GM21619 (cell line): ENCODE results near the gene ELK3.

Experiments
- ATAC-seq: cut with Tn5 transposase; IDR thresholded peaks from one replicate; pipeline ENCODE4 v1.9.1; 2021; ENCODE audit not compliant: unreplicated experiment

The ELK3 gene

GRCh38 chr12:96193725-96194575, at the start of gene ELK3:
TSS of gene ELK3 (plus strand) at chr12:96194375.
- ATAC-seq, result peak; percentile 56

GRCh38 chr12:96146747-96147146, 47.4 kb upstream of the ELK3 start:
- ATAC-seq, result no peak

DNA sequence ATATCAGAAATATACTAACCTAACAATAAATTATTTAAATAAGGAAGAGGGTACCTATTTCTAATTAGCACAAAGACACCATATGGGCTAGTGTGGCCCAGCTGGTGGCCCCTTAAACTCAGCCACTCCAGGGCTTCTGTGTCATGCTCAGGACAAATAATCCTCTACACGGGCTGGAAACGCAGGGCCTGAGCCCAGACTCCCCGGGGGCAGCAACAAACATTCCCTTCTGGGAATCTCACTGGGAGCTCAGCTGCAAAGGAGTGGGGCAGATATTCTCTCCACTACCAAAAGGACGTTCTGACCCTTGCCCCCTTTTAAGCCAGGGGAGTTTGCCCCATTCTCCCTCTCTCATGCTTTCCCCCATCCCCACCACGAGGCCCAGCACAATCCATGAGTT, 43.7 kb upstream of the ELK3 start:
- no peak for ATAC-seq

- ATAC-seq, result no peak
These were observed 42.0 kb upstream of the ELK3 start for GRCh38 chr12:96152164-96152563.

GRCh38 chr12:96153131-96153725, 40.9 kb upstream of the ELK3 start:
- no peak for ATAC-seq

DNA sequence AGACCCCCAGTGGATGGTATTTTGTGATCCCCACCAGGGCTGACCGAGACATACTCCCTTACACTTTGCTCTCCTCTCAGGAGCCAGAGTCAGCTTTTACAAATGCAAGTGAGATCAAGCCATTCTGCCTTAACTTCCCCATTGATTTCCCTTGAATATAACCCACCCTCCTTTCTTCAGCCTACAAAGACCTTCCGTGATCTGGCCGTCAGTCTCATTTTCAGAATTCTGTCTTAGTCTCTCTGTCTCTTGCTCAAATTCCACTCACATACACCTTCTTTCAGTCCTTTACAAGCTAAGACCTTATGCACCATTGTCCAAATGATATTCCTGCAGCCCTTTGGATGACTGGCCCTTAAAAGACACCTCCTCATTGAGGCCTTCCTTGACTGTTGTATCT, 39.0 kb upstream of the ELK3 start:
- ATAC-seq, result no peak

- ATAC-seq, result no peak
These were observed 38.4 kb upstream of the ELK3 start for GRCh38 chr12:96155781-96156180.

GRCh38 chr12:96156211-96156610, 38.0 kb upstream of the ELK3 start:
- no peak for ATAC-seq

DNA sequence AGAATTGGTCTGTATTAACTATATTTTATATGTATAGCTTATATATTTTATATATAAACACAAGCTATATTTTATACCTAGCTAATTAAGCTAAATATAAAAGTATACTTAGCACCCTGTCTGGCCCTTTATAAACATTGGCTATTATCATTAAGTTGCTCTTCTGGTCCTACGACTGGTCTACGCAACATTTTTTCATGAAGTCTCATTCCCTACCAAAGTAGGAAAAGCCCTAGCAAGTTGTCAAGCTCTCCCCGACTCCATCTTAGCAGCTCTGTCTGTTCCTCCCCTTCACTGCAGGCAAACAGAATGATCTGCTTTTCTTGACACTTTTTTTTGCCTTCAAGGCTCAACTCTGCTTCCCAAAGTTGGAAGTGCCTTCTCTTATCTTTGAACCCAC, 36.7 kb upstream of the ELK3 start:
- ATAC-seq, result no peak

GRCh38 chr12:96164951-96165811, 29.0 kb upstream of the ELK3 start:
- ATAC-seq, result no peak

DNA sequence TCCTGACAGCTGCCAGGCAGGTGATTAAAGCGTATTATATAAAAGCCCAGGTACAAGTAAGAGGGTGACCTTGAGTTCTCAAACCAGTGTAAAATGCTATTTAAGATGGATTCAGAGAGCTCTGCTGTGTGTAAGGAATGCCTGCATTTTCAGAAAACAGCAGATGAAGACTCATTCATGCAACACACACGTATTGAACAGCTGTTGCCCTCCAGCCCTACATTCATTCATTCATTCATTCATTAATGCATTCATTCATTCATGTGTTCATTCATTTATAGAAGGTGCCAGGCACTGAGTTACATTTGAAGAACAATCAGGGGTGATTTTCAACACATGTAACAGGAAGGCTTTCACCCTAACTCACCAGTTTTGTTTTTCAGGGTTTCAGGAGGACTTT, 27.4 kb upstream of the ELK3 start:
- ATAC-seq, result no peak

DNA sequence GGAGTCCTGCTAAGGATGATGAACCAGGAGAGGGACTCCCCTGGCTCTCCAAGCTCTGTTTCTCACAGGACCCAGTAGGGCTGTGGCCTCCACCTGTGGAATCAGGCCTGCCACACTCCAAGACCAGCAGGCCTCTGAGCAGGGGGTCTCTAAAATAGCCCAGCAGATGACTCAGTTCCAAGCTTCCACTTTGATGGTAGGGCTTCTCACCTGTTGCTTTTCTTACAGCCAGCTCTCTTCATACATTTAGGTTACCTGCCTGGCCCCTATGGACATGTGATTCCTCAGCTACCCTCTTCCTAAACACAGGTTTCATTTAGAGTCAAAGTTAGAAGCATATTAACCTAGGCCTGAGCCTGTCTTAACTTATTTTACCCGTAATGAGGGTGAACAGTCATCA, 26.7 kb upstream of the ELK3 start:
- ATAC-seq, result no peak

DNA sequence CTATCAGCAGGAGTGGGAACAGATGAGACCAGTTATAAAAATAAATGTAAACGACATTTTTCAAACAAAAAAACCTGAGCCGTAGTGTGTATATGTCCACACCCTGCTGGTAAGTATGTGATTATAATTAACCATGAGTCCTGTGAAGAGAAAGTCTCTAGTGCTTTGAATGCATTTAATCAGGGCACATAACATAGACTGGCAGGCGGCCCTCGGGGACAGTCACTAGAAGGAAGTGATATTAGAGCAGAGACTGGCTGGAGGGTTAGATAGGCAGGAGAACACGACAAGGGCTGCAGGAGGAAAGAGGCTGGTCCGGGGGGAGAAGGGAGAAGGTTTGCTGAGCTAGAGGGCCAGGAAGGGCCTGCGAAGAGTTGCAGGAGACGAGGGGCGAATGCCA, 23.8 kb upstream of the ELK3 start:
- no peak for ATAC-seq

DNA sequence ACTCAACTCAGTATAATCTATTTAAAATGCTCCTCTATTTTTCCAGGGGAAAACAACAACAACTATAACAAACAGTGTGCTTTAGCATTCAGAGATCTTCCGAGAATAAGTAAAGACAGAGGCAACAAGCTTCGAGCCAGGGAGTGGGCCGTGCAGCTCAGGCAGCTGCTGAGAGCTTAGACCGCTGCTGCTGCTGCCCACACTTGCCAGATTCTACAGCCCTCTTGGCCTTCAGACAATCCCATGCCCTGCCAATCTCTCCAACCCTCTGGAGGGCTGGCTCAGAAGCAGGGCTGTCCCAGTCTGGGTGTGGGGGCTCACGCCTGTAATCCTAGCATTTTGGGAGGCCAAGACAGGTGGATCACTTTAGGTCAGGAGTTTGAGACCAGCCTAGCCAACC, 23.4 kb upstream of the ELK3 start:
- no peak for ATAC-seq

- no peak for ATAC-seq
These were observed 22.3 kb upstream of the ELK3 start for GRCh38 chr12:96171905-96172304.

DNA sequence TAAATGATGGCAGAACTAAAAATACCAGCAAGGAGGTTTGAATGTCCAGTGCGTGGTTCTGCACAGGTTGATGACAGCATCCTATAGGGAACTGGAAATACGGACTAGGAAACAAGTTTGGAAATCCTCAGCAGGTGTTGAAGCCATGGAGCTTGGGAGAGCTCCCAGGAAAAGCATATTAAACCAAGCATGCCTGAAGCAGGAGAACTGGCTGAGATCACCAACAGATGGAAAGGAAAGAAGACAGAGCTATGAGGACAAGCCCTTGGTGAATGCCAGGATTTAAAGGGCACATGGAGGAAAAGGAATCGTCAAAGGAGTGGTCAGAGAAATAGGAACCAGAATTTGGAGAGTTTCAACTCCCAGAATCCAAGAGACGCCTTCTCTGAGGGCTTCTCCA, 21.2 kb upstream of the ELK3 start:
- no peak for ATAC-seq

GRCh38 chr12:96176575-96176974, 17.6 kb upstream of the ELK3 start:
- no peak for ATAC-seq

GRCh38 chr12:96177013-96177412, 17.2 kb upstream of the ELK3 start:
- ATAC-seq, result peak; percentile 72

- ATAC-seq, result no peak
These were observed 10.3 kb upstream of the ELK3 start for GRCh38 chr12:96183734-96184370.

DNA sequence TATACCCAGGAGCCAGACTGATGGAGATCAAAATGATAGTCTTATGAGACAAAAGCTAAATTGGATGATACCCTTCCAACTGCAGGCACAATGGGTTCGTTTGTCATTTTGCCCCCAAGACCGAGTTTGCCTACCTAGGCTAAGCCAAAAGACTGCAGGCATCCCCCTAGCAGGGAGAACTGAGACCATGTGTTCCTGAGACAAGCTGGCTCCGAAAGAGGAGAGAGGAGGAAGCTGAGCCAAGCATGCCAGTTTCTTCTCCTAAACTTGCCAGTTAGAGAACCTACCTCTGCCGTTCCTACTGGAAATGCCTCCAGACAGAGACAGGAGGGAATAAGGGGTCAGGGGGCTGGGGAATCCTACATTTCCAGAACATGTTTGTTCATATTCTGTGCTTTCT, 8.3 kb upstream of the ELK3 start:
- ATAC-seq, result no peak

DNA sequence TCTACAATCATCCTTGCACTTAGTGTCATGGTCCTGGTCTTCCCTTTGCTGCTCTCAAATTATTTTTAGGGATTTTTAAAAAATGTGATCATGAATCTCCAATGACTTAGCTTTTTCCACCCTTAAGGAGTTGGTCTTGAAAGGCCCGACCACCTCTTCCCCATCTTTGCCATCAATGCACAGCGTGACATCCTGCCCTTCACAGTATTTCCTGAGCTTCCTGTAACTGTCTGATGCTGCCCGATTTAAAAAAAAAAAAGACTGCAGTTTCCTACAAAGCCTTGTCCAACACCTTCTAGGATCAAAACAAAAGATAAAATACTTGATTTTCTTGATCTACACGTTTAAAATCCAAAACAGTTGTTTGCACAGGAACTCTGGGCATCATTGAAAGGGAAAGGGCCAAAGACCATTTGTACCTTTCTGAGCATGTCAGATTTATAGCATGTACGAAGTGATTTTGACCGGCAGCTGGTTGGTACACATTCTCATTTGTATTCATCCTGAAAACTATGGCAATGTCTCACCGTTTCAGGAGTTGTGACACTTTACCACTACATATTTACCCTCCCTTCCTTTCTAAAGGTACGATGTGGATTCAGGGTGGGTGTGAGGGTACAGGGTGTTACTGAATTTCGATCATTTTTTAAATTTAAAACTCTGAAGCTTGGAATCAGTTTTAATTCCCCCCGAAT, 7.4 kb upstream of the ELK3 start:
- ATAC-seq, result no peak
